NB4 (cell line): ENCODE results near the gene SLC34A1.

Experiments
- CTCF ChIP-seq: IDR thresholded peaks from one replicate; pipeline ENCODE4 v1.5.1; 2012; ENCODE audit warnings: low read depth, low read length
- MYC ChIP-seq: IDR thresholded peaks from 2 replicates; pipeline ENCODE4 v1.6.1; 2011; ENCODE audit warnings: low read depth, low read length
- POLR2A ChIP-seq: IDR thresholded peaks from 2 replicates; pipeline ENCODE4 v1.6.1; 2011; ENCODE audit warnings: mild to moderate bottlenecking; ENCODE audit not compliant: insufficient read length; ENCODE audit errors: extremely low read depth

DNA sequence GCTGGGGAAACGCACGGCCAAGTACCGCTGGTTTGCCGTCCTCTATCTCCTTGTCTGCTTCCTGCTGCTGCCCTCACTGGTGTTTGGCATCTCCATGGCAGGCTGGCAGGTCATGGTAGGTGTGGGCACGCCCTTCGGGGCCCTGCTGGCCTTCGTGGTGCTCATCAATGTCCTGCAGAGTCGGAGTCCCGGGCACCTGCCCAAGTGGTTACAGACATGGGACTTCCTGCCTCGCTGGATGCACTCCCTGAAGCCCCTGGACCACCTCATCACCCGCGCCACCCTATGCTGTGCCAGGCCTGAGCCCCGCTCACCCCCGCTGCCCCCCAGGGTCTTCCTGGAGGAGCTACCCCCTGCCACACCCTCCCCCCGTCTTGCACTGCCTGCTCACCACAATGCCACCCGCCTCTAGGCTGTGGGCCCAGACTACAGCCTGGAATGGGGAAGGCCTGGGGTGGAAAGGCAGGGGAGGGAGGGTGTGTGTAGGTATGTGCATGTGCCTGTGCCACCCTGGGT is 13.7 kb downstream of the SLC34A1 start:
- TF ChIP-seq CTCF (no peak), POLR2A (no peak), MYC (no peak)
